Mucosa of descending colon (tissue), 3 donors: Measurements from ENCODE around the gene KISS1R. TPM values are rescaled to one million over a fixed set of nuclear protein-coding genes. Genes with fewer than 3 reads are reported as not detected.

Experiments
- ATAC-seq: fragments of 200-7000 bp; cut with Tn5 transposase; one replicate; pipeline ENCODE4 v1.9.1; 2020; ENCODE audit warnings: mild to moderate bottlenecking, moderate library complexity
- DNase-seq, 3 donors: peaks; one replicate each; pipeline ENCODE4 v3.0.0-alpha.2; 2020
- H3K36me3 ChIP-seq: fragments of 200-600 bp; one replicate; pipeline ENCODE4 v1.8.0; 2021; ENCODE audit warnings: low read depth, mild to moderate bottlenecking
- H3K4me1 ChIP-seq: fragments of 200-600 bp; one replicate; pipeline ENCODE4 v1.8.0; 2021; ENCODE audit warnings: low read depth, mild to moderate bottlenecking
- H3K4me3 ChIP-seq: fragments of 200-600 bp; one replicate; pipeline ENCODE4 v1.8.0; 2021; ENCODE audit warnings: mild to moderate bottlenecking
- H3K9me3 ChIP-seq: fragments of 200-600 bp; one replicate; pipeline ENCODE4 v1.8.0; 2021; ENCODE audit warnings: mild to moderate bottlenecking
- CTCF ChIP-seq: fragments of 200-600 bp; IDR thresholded peaks from one replicate; pipeline ENCODE4 v1.8.0; 2022; ENCODE audit warnings: antibody characterized with exemption, mild to moderate bottlenecking
- intact Hi-C, 2 donors: fragments of 100-400 bp; cut with DNase I in 1 of 2; cut with micrococcal nuclease in 1 of 2; formaldehyde crosslinking; loops; one replicate each; pipeline versions ENCODE4 v1.11.0 to v1.11.1; 2022; cut with DNase I, micrococcal nuclease
- total RNA-seq, 3 donors: library from RNA; stranded (reverse); fragmentation: NEBNext Ultra II Directional in 2 of 3; extraction: Animal tissue kit (Norgen Biotek cat#: 25700) in 2 of 3; gene quantifications; one replicate each; pipeline versions ENCODE4 v1.2.1 to v1.2.4, GENCODE V29; 2021 to 2023
- donor health status: DM: no; HTN: no; CAD: no; lungs with moderate emphysema.
- donor health status: DM: no; HTN: no; CAD: no.
- donor health status: DM: no; HTN: yes; CAD: no.

KISS1R gene
- total RNA-seq, 3 donors from 2014 or later, result not detected

GRCh38 chr19:963486-963951, 46.4 kb downstream of the KISS1R start:
- ATAC-seq (no peak), DNase-seq (no peak)
- intact Hi-C loops, result no loop called here
- Histone ChIP-seq H3K4me3 (no peak overlapping the region), H3K4me1 (no peaks in the 10 kb centered on the region), H3K36me3 (no peaks in the 10 kb centered on the region), H3K9me3 (no peaks in the 10 kb centered on the region)
- no peak for TF ChIP-seq CTCF

GRCh38 chr19:964116-964520, 47.0 kb downstream of the KISS1R start:
- H3K9me3 ChIP-seq, result no peaks in the 10 kb centered on the region
- intact Hi-C loops, result no loop called here
- H3K4me3 ChIP-seq, result no peak overlapping the region
- no peak for DNase-seq
- TF ChIP-seq CTCF, result no peak
- ATAC-seq, result no peak
- H3K4me1 ChIP-seq, result no peaks in the 10 kb centered on the region
- no peaks in the 10 kb centered on the region for H3K36me3 ChIP-seq

GRCh38 chr19:964761-965694, 47.9 kb downstream of the KISS1R start:
- intact Hi-C loops, result no loop called here
- no peak overlapping the region for H3K4me3 ChIP-seq
- ATAC-seq (peak; percentile 38), DNase-seq (no peak)
- no peak for TF ChIP-seq CTCF
- no peaks in the 10 kb centered on the region for H3K9me3 ChIP-seq
- no peaks in the 10 kb centered on the region for H3K36me3 ChIP-seq
- H3K4me1 ChIP-seq, result no peaks in the 10 kb centered on the region

GRCh38 chr19:966485-967088, 49.5 kb downstream of the KISS1R start:
- DNase-seq (no peak), ATAC-seq (no peak)

More at GRCh38 chr19:966485-967088, 49.5 kb downstream of the KISS1R start:
- no peak for TF ChIP-seq CTCF
- Histone ChIP-seq H3K4me1 (no peaks in the 10 kb centered on the region), H3K36me3 (peaks cover 3% of the 10 kb centered on the region), H3K9me3 (peaks cover 7% of the 10 kb centered on the region), H3K4me3 (no peak overlapping the region)
- intact Hi-C loops, result no loop called here

Other genes with a start within 250 kb of the KISS1R start
- gene FSTL3, start 240.9 kb upstream of the KISS1R start, total RNA-seq, result 10 to 100 TPM in 2 of 3 donors, 1 to 10 TPM in 1; 2.6 to 25.0 (median 12.8) TPM
- not detected for gene PRSS57, start 221.9 kb upstream of the KISS1R start, total RNA-seq
- gene PALM, start 208.4 kb upstream of the KISS1R start, total RNA-seq, result 10 to 100 TPM in 2 of 3 donors, 1 to 10 TPM in 1; 8.1 to 58.4 (median 13.0) TPM
- 100 to 1,000 TPM; 184 to 443 (median 361) TPM for gene MISP, start 166.2 kb upstream of the KISS1R start, total RNA-seq
- gene PTBP1, start 119.9 kb upstream of the KISS1R start, total RNA-seq, result 100 to 1,000 TPM; 204 to 305 (median 281) TPM
- gene PLPPR3, start 95.4 kb upstream of the KISS1R start, total RNA-seq, result under 1 TPM in 1 of 3 donors, not detected in 2; 0.19 TPM
- gene AZU1, start 89.5 kb upstream of the KISS1R start, total RNA-seq, result under 1 TPM in 1 of 3 donors, not detected in 2; 0.25 TPM
- not detected for gene PRTN3, start 76.3 kb upstream of the KISS1R start, total RNA-seq
- 1 to 10 TPM in 1 of 3 donors, under 1 TPM in 2; 0.43 to 1.2 (median 0.77) TPM for gene ELANE, start 65.0 kb upstream of the KISS1R start, total RNA-seq
- gene CFD, start 57.7 kb upstream of the KISS1R start, total RNA-seq, result 100 to 1,000 TPM in 2 of 3 donors, 10 to 100 TPM in 1; 43.1 to 209 (median 110) TPM
- gene MED16, start 24.1 kb upstream of the KISS1R start, total RNA-seq, result 10 to 100 TPM; 53.4 to 77.4 (median 61.4) TPM
- not detected for gene RNU6-9, start 23.8 kb upstream of the KISS1R start, total RNA-seq
- gene R3HDM4, start 4.1 kb upstream of the KISS1R start, total RNA-seq, result 10 to 100 TPM; 52.6 to 62.6 (median 54.8) TPM
- 10 to 100 TPM; 10.1 to 16.0 (median 14.5) TPM for gene ARID3A, start 8.7 kb downstream of the KISS1R start, total RNA-seq
- 10 to 100 TPM; 23.8 to 42.0 (median 33.0) TPM for gene WDR18, start 67.0 kb downstream of the KISS1R start, total RNA-seq
- not detected for gene GRIN3B, start 83.1 kb downstream of the KISS1R start, total RNA-seq
- 100 to 1,000 TPM; 185 to 199 (median 190) TPM for gene TMEM259, start 103.8 kb downstream of the KISS1R start, total RNA-seq
- not detected for gene RNU6-2, start 104.2 kb downstream of the KISS1R start, total RNA-seq
- 10 to 100 TPM; 65.0 to 88.8 (median 84.7) TPM for gene CNN2, start 109.3 kb downstream of the KISS1R start, total RNA-seq
- gene ABCA7, start 122.8 kb downstream of the KISS1R start, total RNA-seq, result 10 to 100 TPM; 23.5 to 25.6 (median 25.6) TPM
- gene ARHGAP45, start 149.8 kb downstream of the KISS1R start, total RNA-seq, result 10 to 100 TPM; 33.9 to 64.3 (median 58.8) TPM
- 100 to 1,000 TPM; 108 to 138 (median 133) TPM for gene POLR2E, start 178.0 kb downstream of the KISS1R start, total RNA-seq
- gene GPX4, start 186.7 kb downstream of the KISS1R start, total RNA-seq, result 100 to 1,000 TPM; 126 to 187 (median 144) TPM